K562 (cell line): Measurements from ENCODE around the gene CYP2D6. TPM values are rescaled to one million over a fixed set of nuclear protein-coding genes. Genes with fewer than 3 reads are reported as not detected.
"Not testable (repeated sequence)": the region's sequence is repeated elsewhere in the genome, so short reads cannot be mapped to it uniquely, and the experiment has no call there.

ENCODE experiments used
- ATAC-seq: fragments of 200-7000 bp; cut with Tn5 transposase; 3 replicates; pipeline ENCODE4 v1.9.1; 2020; ENCODE audit warnings: moderate library complexity
- BruUV-seq: library from RNA; stranded (reverse); fragments of 400-500 nt; replicated peaks from 2 replicates; lab custom pipeline; 2021; lab: Mats Ljungman, UMichigan
- CTCF ChIA-PET: fragments of 300-600 bp; formaldehyde crosslinking; extraction: SDS; loops from one replicate; lab custom pipeline; 2021; ENCODE audit warnings: low intra/inter-chr PET ratio; lab: Yijun Ruan, JAX
- POLR2A ChIA-PET: fragments of 300-600, 350-650 bp; sonication (Branson Sonifier 250); formaldehyde crosslinking; extraction: SDS; loops from one replicate; lab custom pipeline; 2021; ENCODE audit warnings: antibody characterized with exemption, inconsistent platforms; lab: Yijun Ruan, JAX
- DNase-seq, 4 experiments: peaks; one replicate each; pipeline versions ENCODE4 v3.0.0 to v3.0.0-alpha.2; 2011 to 2018; ENCODE audit warnings: low spot score in 3 of 4, mixed read lengths in 3 of 4; ENCODE audit errors: extremely low read depth in 1 of 4
- FAIRE-seq: peaks from 2 replicates; lab custom pipeline; 2011; peaks lifted over from hg19 to GRCh38; lab: Jason Lieb, UNC
- H2AFZ ChIP-seq: 2 replicates; pipeline ENCODE4 v1.6.0; 2011; ENCODE audit warnings: low read depth, low read length, control low read depth, inconsistent platforms
- H3K27ac ChIP-seq: fragments of 200-600 bp; 3 replicates; pipeline ENCODE4 v1.8.0; 2011; ENCODE audit warnings: low read depth, mild to moderate bottlenecking, control low read depth, inconsistent platforms, low read length, moderate library complexity, mixed read lengths; ENCODE audit errors: extremely low read depth
- H3K27me3 ChIP-seq, 2 experiments: fragments of 300-600 bp in 1 of 2; 2 replicates in 1 of 2; 3 replicates in 1 of 2; pipeline versions ENCODE4 v1.6.0 to v1.8.0; 2011; ENCODE audit warnings: inconsistent platforms in 2 of 2, low read length in 2 of 2, mild to moderate bottlenecking in 1 of 2, mixed read lengths in 1 of 2, moderate library complexity in 1 of 2; ENCODE audit not compliant: control insufficient read depth in 2 of 2, insufficient read depth in 2 of 2
- H3K36me3 ChIP-seq: fragments of 300-600 bp; 3 replicates; pipeline ENCODE4 v1.8.0; 2011; ENCODE audit warnings: mild to moderate bottlenecking, low read length, inconsistent platforms; ENCODE audit not compliant: control insufficient read depth, insufficient read depth
- H3K4me1 ChIP-seq, 2 experiments: fragments of 200-600 bp in 1 of 2; replicated peaks in 1 of 2; 2 replicates in 1 of 2; 3 replicates in 1 of 2; pipeline versions ENCODE4 v1.5.1 to v1.8.0; 2011; ENCODE audit warnings: inconsistent platforms in 2 of 2, low read length in 2 of 2, mild to moderate bottlenecking in 1 of 2, mixed read lengths in 1 of 2, moderate library complexity in 1 of 2; ENCODE audit not compliant: control insufficient read depth in 2 of 2, insufficient read depth in 2 of 2
- H3K4me2 ChIP-seq: 2 replicates; pipeline ENCODE4 v1.6.1; 2011; ENCODE audit warnings: low read length, control low read depth, inconsistent platforms, mixed read lengths; ENCODE audit not compliant: insufficient read depth
- H3K4me3 ChIP-seq: fragments of 200-600 bp; sonication (generic), shearing (Covaris generic); 2 replicates; pipeline ENCODE4 v1.5.1; 2016; ENCODE audit warnings: control low read depth, inconsistent platforms
- H3K79me2 ChIP-seq: fragments of 200-600 bp; 3 replicates; pipeline ENCODE4 v1.8.0; 2011; ENCODE audit warnings: low read length, inconsistent platforms; ENCODE audit not compliant: control insufficient read depth, insufficient read depth
- H3K9ac ChIP-seq, 2 experiments: 2 replicates each; pipeline versions ENCODE4 v1.6.0 to v1.6.1; 2011; ENCODE audit warnings: low read depth in 2 of 2, low read length in 2 of 2, control low read depth in 1 of 2, inconsistent platforms in 1 of 2, mild to moderate bottlenecking in 1 of 2, mixed read lengths in 1 of 2; ENCODE audit not compliant: insufficient read depth in 1 of 2
- H3K9me1 ChIP-seq: one replicate; pipeline ENCODE4 v1.6.0; 2011; ENCODE audit warnings: inconsistent platforms, mild to moderate bottlenecking, low read length, moderate library complexity; ENCODE audit not compliant: control insufficient read depth, insufficient read depth
- H3K9me3 ChIP-seq: replicated peaks from 2 replicates; pipeline ENCODE4 v1.5.1; 2011; ENCODE audit warnings: low read depth, low read length, inconsistent platforms; ENCODE audit not compliant: control insufficient read depth, insufficient read depth
- H4K20me1 ChIP-seq: replicated peaks from 2 replicates; pipeline ENCODE4 v1.6.1; 2011; ENCODE audit warnings: low read length, inconsistent platforms, mixed read lengths; ENCODE audit not compliant: control insufficient read depth, insufficient read depth
- GATAD2A ChIP-seq: fragments of 450-650 bp; IDR thresholded peaks from 2 replicates; pipeline ENCODE4 v1.6.1; 2017
- HMG20A ChIP-seq: fragments of 450-650 bp; formaldehyde crosslinking; conservative IDR thresholded peaks from 2 replicates; pipeline ENCODE4 v1.4.0; 2020; ENCODE audit warnings: mild to moderate bottlenecking, mixed read lengths
- HNRNPLL ChIP-seq: fragments of 200-400 bp; formaldehyde crosslinking; IDR thresholded peaks from 2 replicates; pipeline ENCODE4 v1.6.1; 2017; ENCODE audit warnings: low read length, low read depth, mild to moderate bottlenecking; ENCODE audit not compliant: poor library complexity, severe bottlenecking
- KAT8 ChIP-seq: fragments of 450-650 bp; IDR thresholded peaks from 2 replicates; pipeline ENCODE4 v1.6.1; 2016; ENCODE audit warnings: low read depth, mild to moderate bottlenecking
- SP2 ChIP-seq: IDR thresholded peaks from 2 replicates; pipeline ENCODE4 v1.6.1; 2011; ENCODE audit warnings: mild to moderate bottlenecking, low read depth, low read length, moderate library complexity; ENCODE audit not compliant: poor library complexity, severe bottlenecking; ENCODE audit errors: extremely low read depth
- WGBS: fragments of 100-300 bp; shearing (Covaris generic); methylation state at CpG from one replicate; pipeline ENCODE4 v1.1.6; 2016; ENCODE audit warnings: low coverage, mixed read lengths; ENCODE audit not compliant: insufficient coverage; ENCODE audit errors: missing lambda C conversion rate; 5-methylcytosine and 5-hydroxymethylcytosine counted together
- in situ Hi-C: fragments of 300-500 bp; cut with MboI; formaldehyde crosslinking; loops from 4 replicates; pipeline ENCODE4 v1.15.0; 2018; ENCODE audit warnings: inconsistent platforms, mixed read lengths
- intact Hi-C: fragments of 100-400 bp; cut with micrococcal nuclease; formaldehyde crosslinking; loops from 2 replicates; pipeline ENCODE4 v1.14.2; 2022
- polyA plus RNA-seq, 8 experiments: library from polyadenylated mRNA; depleted of rRNA in 4 of 8; stranded (reverse) in 5 of 8; unstranded in 3 of 8; fragments of >200 nt; fragmentation: Nextera tagmentation in 2 of 8; fragmentation: Illumina TruSeq in 1 of 8; extraction: Ambion mirVana in 2 of 8; extraction: Trizol in 1 of 8; gene quantifications; 2 replicates each; pipeline versions ENCODE4 v1.2.1 to v1.2.3, GENCODE V29; 2011 to 2014; ENCODE audit warnings: inconsistent platforms in 1 of 8, missing spikeins in 1 of 8
- total RNA-seq, 7 experiments: library from RNA; depleted of rRNA in 6 of 7; stranded (reverse); fragments of >200 nt in 6 of 7; fragmentation: Illumina TruSeq in 2 of 7; extraction: Trizol in 2 of 7; gene quantifications; 2 replicates each; pipeline versions ENCODE4 v1.2.1 to v1.2.3, GENCODE V29; 2011 to 2021; ENCODE audit warnings: low replicate concordance in 1 of 7
- TF ChIP-seq, protein P1 (sequence below): fragments of 450-650 bp; conservative IDR thresholded peaks from 2 replicates; pipeline ENCODE4 v1.6.1; 2016; ENCODE audit warnings: missing genetic modification characterization, low read depth, mild to moderate bottlenecking, missing compliant biosample characterization, moderate library complexity
- TF ChIP-seq, protein P2 (sequence below): fragments of 450-650 bp; formaldehyde crosslinking; IDR thresholded peaks from 2 replicates; pipeline ENCODE4 v1.4.0; 2020; ENCODE audit warnings: mild to moderate bottlenecking, moderate library complexity
- TF ChIP-seq, protein P3 (sequence below): fragments of 250-450 bp; sonication (Bioruptor Pico); IDR thresholded peaks from 2 replicates; pipeline ENCODE4 v1.8.0; 2021; ENCODE audit warnings: moderate library complexity, mild to moderate bottlenecking, inconsistent platforms

Gene CYP2D6
- total and polyA plus RNA-seq, 9 of the 15 experiments (the other 6 are each of a cell fraction or from before 2014, with no cell fraction given): 0.04 to 0.20 (median 0.09) TPM; not detected in 5

DNA sequence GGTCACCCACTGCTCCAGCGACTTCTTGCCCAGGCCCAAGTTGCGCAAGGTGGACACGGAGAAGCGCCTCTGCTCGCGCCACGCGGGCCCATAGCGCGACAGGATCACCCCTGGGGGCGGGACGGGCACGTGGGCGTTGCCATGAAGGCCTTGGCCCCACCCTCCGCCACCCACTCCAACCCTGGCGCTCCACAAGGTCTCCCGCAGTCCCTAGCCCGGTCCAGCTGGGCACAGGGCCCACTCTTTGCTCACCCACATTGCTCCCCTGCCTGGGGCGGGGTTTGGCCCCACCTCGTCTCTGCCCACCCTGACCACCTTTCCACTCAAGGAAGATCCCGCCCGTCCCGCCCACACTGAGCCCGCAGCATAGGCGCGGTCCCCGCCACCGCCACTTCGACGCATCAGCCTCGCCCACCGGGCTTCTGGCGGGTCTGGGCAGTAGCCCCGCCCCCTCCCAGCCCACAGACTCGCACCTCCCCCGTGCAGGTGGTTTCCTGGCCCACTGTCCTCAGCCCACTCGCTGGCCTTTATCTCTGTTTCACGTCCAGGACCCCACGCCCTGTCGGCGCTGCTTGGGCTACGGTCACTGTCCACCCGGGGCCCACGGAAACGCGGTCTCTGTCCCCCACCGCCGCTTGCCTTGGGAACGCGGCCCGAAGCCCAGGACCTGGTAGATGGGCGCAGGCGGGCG lies 12.3 kb upstream of the CYP2D6 start (continued):
- TF ChIP-seq KAT8: no peak
- TF ChIP-seq, protein P1, sequence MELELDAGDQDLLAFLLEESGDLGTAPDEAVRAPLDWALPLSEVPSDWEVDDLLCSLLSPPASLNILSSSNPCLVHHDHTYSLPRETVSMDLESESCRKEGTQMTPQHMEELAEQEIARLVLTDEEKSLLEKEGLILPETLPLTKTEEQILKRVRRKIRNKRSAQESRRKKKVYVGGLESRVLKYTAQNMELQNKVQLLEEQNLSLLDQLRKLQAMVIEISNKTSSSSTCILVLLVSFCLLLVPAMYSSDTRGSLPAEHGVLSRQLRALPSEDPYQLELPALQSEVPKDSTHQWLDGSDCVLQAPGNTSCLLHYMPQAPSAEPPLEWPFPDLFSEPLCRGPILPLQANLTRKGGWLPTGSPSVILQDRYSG (tag): no peak
- TF ChIP-seq, protein P2, sequence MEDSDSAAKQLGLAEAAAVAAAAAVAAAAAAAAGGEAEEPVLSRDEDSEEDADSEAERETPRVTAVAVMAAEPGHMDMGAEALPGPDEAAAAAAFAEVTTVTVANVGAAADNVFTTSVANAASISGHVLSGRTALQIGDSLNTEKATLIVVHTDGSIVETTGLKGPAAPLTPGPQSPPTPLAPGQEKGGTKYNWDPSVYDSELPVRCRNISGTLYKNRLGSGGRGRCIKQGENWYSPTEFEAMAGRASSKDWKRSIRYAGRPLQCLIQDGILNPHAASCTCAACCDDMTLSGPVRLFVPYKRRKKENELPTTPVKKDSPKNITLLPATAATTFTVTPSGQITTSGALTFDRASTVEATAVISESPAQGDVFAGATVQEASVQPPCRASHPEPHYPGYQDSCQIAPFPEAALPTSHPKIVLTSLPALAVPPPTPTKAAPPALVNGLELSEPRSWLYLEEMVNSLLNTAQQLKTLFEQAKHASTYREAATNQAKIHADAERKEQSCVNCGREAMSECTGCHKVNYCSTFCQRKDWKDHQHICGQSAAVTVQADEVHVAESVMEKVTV (CRISPR knock-in tag): no peak
- no peak for TF ChIP-seq HMG20A (CRISPR knock-in tag)
- TF ChIP-seq, protein P3, sequence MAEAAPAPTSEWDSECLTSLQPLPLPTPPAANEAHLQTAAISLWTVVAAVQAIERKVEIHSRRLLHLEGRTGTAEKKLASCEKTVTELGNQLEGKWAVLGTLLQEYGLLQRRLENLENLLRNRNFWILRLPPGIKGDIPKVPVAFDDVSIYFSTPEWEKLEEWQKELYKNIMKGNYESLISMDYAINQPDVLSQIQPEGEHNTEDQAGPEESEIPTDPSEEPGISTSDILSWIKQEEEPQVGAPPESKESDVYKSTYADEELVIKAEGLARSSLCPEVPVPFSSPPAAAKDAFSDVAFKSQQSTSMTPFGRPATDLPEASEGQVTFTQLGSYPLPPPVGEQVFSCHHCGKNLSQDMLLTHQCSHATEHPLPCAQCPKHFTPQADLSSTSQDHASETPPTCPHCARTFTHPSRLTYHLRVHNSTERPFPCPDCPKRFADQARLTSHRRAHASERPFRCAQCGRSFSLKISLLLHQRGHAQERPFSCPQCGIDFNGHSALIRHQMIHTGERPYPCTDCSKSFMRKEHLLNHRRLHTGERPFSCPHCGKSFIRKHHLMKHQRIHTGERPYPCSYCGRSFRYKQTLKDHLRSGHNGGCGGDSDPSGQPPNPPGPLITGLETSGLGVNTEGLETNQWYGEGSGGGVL (CRISPR knock-in tag): no peak
- TF ChIP-seq HNRNPLL: no peak
- TF ChIP-seq GATAD2A: no peak
- no peak for TF ChIP-seq SP2

- CTCF ChIA-PET, H2AFZ ChIP-seq, H3K4me2 ChIP-seq, FAIRE-seq, H3K4me3 ChIP-seq, H3K9me3 ChIP-seq, H3K9ac ChIP-seq, BruUV-seq, H3K9me1 ChIP-seq, intact Hi-C loops, H3K4me1 ChIP-seq, POLR2A ChIA-PET, H4K20me1 ChIP-seq, in situ Hi-C loops, DNase-seq, ATAC-seq, H3K27ac ChIP-seq, H3K79me2 ChIP-seq, H3K27me3 ChIP-seq, H3K36me3 ChIP-seq: not testable (repeated sequence)
- WGBS: 43% methylated on average over 14 of the region's 24 CpGs
Observed at GRCh38 chr22:42141307-42142057, 10.9 kb upstream of the CYP2D6 start.
